GM12872 (cell line): ENCODE results near the gene ARHGEF10L.

Experiments used
- CTCF ChIP-seq: IDR thresholded peaks from 3 replicates; pipeline ENCODE4 v1.5.1; 2011; ENCODE audit warnings: low read depth, mild to moderate bottlenecking, low read length, moderate library complexity; ENCODE audit not compliant: insufficient read depth

ARHGEF10L gene

GRCh38 chr1:17688217-17688810 lies 148.8 kb downstream of the ARHGEF10L start:
- no peak for TF ChIP-seq CTCF

GRCh38 chr1:17689011-17689410 lies 149.5 kb downstream of the ARHGEF10L start:
- no peak for TF ChIP-seq CTCF

GRCh38 chr1:17690906-17691634 lies 151.6 kb downstream of the ARHGEF10L start:
- TF ChIP-seq CTCF = no peak

GRCh38 chr1:17692645-17693044 lies 153.1 kb downstream of the ARHGEF10L start:
- no peak for TF ChIP-seq CTCF

- no peak for TF ChIP-seq CTCF
These were observed 157.2 kb downstream of the ARHGEF10L start for GRCh38 chr1:17696417-17697301.

- no peak for TF ChIP-seq CTCF
These were observed 158.0 kb downstream of the ARHGEF10L start for GRCh38 chr1:17697458-17697857.

- TF ChIP-seq CTCF = no peak
These were observed 160.1 kb downstream of the ARHGEF10L start for GRCh38 chr1:17699581-17699980.
